Renal cortical epithelial cell (primary cell): ENCODE data around the gene BIRC5. TPM values are rescaled to one million over a fixed set of nuclear protein-coding genes. Genes with fewer than 3 reads are reported as not detected.

Experiments used
- DNase-seq: peaks from one replicate; pipeline ENCODE4 v3.0.0-alpha.2; 2011; ENCODE audit warnings: low read depth
- total RNA-seq: library from RNA; depleted of rRNA; stranded (reverse); fragments of >200 nt; gene quantifications from 2 replicates; pipeline ENCODE4 v1.2.3, GENCODE V29; 2014

BIRC5 gene
- total RNA-seq, 1 donor from 2014 or later, result 0.50 TPM

GRCh38 chr17:78272914-78273258 lies 58.8 kb downstream of the BIRC5 start:
- no peak for DNase-seq

- no peak for DNase-seq
Observed at GRCh38 chr17:78273813-78274212, 59.8 kb downstream of the BIRC5 start.

Other genes with a start within 250 kb of the BIRC5 start
- 17.3 and 61.5 TPM in 2 replicates for gene TMC6, start 85.5 kb upstream of the BIRC5 start, total RNA-seq
- gene TMC8, start 83.5 kb upstream of the BIRC5 start, total RNA-seq, result 0.05 TPM in 1 of 2 replicates, not detected in the other
- gene C17orf99, start 67.9 kb upstream of the BIRC5 start, total RNA-seq, result not detected in 2 replicates
- gene SYNGR2, start 45.7 kb upstream of the BIRC5 start, total RNA-seq, result 47.6 and 77.7 TPM in 2 replicates
- 4.3 and 54.5 TPM in 2 replicates for gene TK1, start 27.2 kb upstream of the BIRC5 start, total RNA-seq
- 27.6 and 28.7 TPM in 2 replicates for gene AFMID, start 26.9 kb upstream of the BIRC5 start, total RNA-seq
- gene TMEM235, start 17.4 kb downstream of the BIRC5 start, total RNA-seq, result not detected in 2 replicates
- gene SOCS3, start 145.8 kb downstream of the BIRC5 start, total RNA-seq, result 46.4 and 94.7 TPM in 2 replicates
- gene PGS1, start 164.4 kb downstream of the BIRC5 start, total RNA-seq, result 29.0 and 52.9 TPM in 2 replicates